ENCODE measurements around the gene FTSJ1. TPM values are rescaled to one million over a fixed set of nuclear protein-coding genes. Genes with fewer than 3 reads are reported as not detected.
A peak's percentile ranks its signal among the peaks of the same experiment; 100 is the strongest.
"Not testable (repeated sequence)": the region's sequence is repeated elsewhere in the genome, so short reads cannot be mapped to it uniquely, and the experiment has no call there.

Gene FTSJ1
- total RNA-seq, 1 experiment from 2014 or later = 22.9 TPM

GRCh38 chrX:48515842-48516241, 39.8 kb downstream of the FTSJ1 start:
- Histone ChIP-seq H3K4me2 (ENCODE audit: low read depth, low read length, poor library complexity, severe bottlenecking) (no peak overlapping the region), H3K9me3 (ENCODE audit: low read length) (no peaks in the 10 kb centered on the region), H2AFZ (ENCODE audit: low read length) (no peak overlapping the region), H3K27me3 (ENCODE audit: low read length) (no peaks in the 10 kb centered on the region), H3K36me3 (ENCODE audit: insufficient read depth, low read length) (no peaks in the 10 kb centered on the region), H3K9me2 (replicated peaks; ENCODE audit: insufficient read depth, low read length) (no peaks in the 10 kb centered on the region), H4K20me1 (ENCODE audit: insufficient read depth, low read depth, low read length) (no peaks in the 10 kb centered on the region), H3K4me3 (ENCODE audit: low read length) (no peak overlapping the region), H3K9ac (ENCODE audit: low read length) (no peak overlapping the region), H3K4me1 (ENCODE audit: low read length) (peaks cover 12% of the 10 kb centered on the region), H3K27ac (ENCODE audit: low read length) (no peak overlapping the region), H3K79me2 (ENCODE audit: low read length) (no peaks in the 10 kb centered on the region)
- no peak for DNase-seq

GRCh38 chrX:48516285-48516684, 40.3 kb downstream of the FTSJ1 start:
- Histone ChIP-seq H3K27me3 (ENCODE audit: low read length) (no peaks in the 10 kb centered on the region), H3K9me3 (ENCODE audit: low read length) (no peaks in the 10 kb centered on the region), H3K9me2 (replicated peaks; ENCODE audit: insufficient read depth, low read length) (no peaks in the 10 kb centered on the region), H3K4me3 (ENCODE audit: low read length) (no peak overlapping the region), H3K4me1 (ENCODE audit: low read length) (peaks cover 17% of the 10 kb centered on the region), H3K4me2 (ENCODE audit: low read depth, low read length, poor library complexity, severe bottlenecking) (no peak overlapping the region), H2AFZ (ENCODE audit: low read length) (no peak overlapping the region), H3K9ac (ENCODE audit: low read length) (no peak overlapping the region), H3K27ac (ENCODE audit: low read length) (no peak overlapping the region), H3K36me3 (ENCODE audit: insufficient read depth, low read length) (no peaks in the 10 kb centered on the region), H4K20me1 (ENCODE audit: insufficient read depth, low read depth, low read length) (no peaks in the 10 kb centered on the region), H3K79me2 (ENCODE audit: low read length) (no peaks in the 10 kb centered on the region)
- DNase-seq = no peak

DNA sequence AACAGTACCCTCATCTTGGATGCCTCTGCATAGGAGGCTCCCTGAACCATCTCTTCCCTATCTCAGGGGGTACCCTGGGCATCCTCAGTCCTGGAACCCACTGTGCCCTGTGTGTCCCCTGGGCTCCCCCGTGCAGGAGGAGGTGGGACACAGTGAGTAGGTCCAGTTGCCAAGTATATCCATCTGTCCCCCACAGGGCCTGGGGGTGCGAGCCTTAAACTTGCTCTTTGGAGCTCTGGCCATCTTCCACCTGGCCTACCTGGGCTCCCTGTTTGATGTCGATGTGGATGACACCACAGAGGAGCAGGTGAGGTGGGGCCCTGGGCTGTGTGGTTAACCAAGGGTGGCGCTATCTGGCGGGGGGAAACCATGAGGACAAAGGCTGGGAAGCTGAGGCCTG, 41.0 kb downstream of the FTSJ1 start:
- Histone ChIP-seq H3K9me3 (ENCODE audit: low read length) (no peaks in the 10 kb centered on the region), H2AFZ (ENCODE audit: low read length) (no peak overlapping the region), H3K27me3 (ENCODE audit: low read length) (no peaks in the 10 kb centered on the region), H3K27ac (ENCODE audit: low read length) (no peak overlapping the region), H3K9me2 (replicated peaks; ENCODE audit: insufficient read depth, low read length) (no peaks in the 10 kb centered on the region), H3K9ac (ENCODE audit: low read length) (no peak overlapping the region), H3K4me3 (ENCODE audit: low read length) (no peak overlapping the region), H4K20me1 (ENCODE audit: insufficient read depth, low read depth, low read length) (no peaks in the 10 kb centered on the region), H3K4me1 (ENCODE audit: low read length) (peaks cover 18% of the 10 kb centered on the region), H3K79me2 (ENCODE audit: low read length) (peaks cover under 1% of the 10 kb centered on the region), H3K4me2 (ENCODE audit: low read depth, low read length, poor library complexity, severe bottlenecking) (no peak overlapping the region), H3K36me3 (ENCODE audit: insufficient read depth, low read length) (no peaks in the 10 kb centered on the region)
- no peak for DNase-seq

- not testable (repeated sequence) for H3K4me3 ChIP-seq (ENCODE audit: low read length); H3K27me3 ChIP-seq (ENCODE audit: low read length); H3K9ac ChIP-seq (ENCODE audit: low read length); H3K9me2 ChIP-seq (replicated peaks; ENCODE audit: insufficient read depth, low read length); H3K27ac ChIP-seq (ENCODE audit: low read length); H3K36me3 ChIP-seq (ENCODE audit: insufficient read depth, low read length); DNase-seq; H3K4me2 ChIP-seq (ENCODE audit: low read depth, low read length, poor library complexity, severe bottlenecking); H3K9me3 ChIP-seq (ENCODE audit: low read length); H2AFZ ChIP-seq (ENCODE audit: low read length); H4K20me1 ChIP-seq (ENCODE audit: insufficient read depth, low read depth, low read length); H3K79me2 ChIP-seq (ENCODE audit: low read length)
- H3K4me1 ChIP-seq (ENCODE audit: low read length) = peaks cover 16% of the 10 kb centered on the region
These were observed 43.5 kb downstream of the FTSJ1 start for GRCh38 chrX:48519481-48519880.

DNA sequence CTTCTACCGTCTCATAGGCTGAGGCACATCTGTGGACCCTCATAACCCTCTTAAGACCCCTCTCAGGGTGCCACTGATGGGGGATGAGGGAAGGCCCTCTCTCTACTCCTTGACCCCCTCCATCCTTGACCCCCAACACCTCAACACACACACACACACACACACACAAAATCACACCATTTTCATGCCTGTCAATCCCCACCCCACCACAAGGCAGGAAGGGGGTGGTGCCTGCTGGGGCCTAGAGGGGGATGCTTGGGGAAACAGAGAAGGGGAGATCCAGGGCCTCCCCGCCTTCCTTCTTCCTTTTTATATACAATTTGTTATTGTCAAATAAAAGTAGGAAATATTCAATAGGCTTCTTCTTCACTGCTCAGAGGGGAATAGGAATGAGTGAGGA, 44.5 kb downstream of the FTSJ1 start:
- Histone ChIP-seq H3K9me2 (replicated peaks; ENCODE audit: insufficient read depth, low read length) (no peaks in the 10 kb centered on the region), H3K4me1 (ENCODE audit: low read length) (peaks cover 16% of the 10 kb centered on the region), H3K36me3 (ENCODE audit: insufficient read depth, low read length) (no peaks in the 10 kb centered on the region), H2AFZ (ENCODE audit: low read length) (no peak overlapping the region), H3K4me3 (ENCODE audit: low read length) (no peak overlapping the region), H3K27me3 (ENCODE audit: low read length) (no peaks in the 10 kb centered on the region), H3K27ac (ENCODE audit: low read length) (no peak overlapping the region), H3K9ac (ENCODE audit: low read length) (no peak overlapping the region; the same call in 1 of the 2 replicates), H3K4me2 (ENCODE audit: low read depth, low read length, poor library complexity, severe bottlenecking) (no peak overlapping the region), H3K9me3 (ENCODE audit: low read length) (no peaks in the 10 kb centered on the region), H3K79me2 (ENCODE audit: low read length) (peaks cover 10% of the 10 kb centered on the region), H4K20me1 (ENCODE audit: insufficient read depth, low read depth, low read length) (no peaks in the 10 kb centered on the region)
- no peak for DNase-seq

- no peak for DNase-seq
- peak overlapping the region; percentile 68 for H3K4me2 ChIP-seq (ENCODE audit: low read depth, low read length, poor library complexity, severe bottlenecking)
- peak overlapping the region; percentile 88; the same call in 1 of the 2 replicates for H3K4me3 ChIP-seq (ENCODE audit: low read length)
- no peaks in the 10 kb centered on the region for H4K20me1 ChIP-seq (ENCODE audit: insufficient read depth, low read depth, low read length)
- H3K9me3 ChIP-seq (ENCODE audit: low read length) = no peaks in the 10 kb centered on the region
- no peaks in the 10 kb centered on the region for H3K9me2 ChIP-seq (replicated peaks; ENCODE audit: insufficient read depth, low read length)
- no peaks in the 10 kb centered on the region for H3K36me3 ChIP-seq (ENCODE audit: insufficient read depth, low read length)
- H3K4me1 ChIP-seq (ENCODE audit: low read length) = peaks cover 16% of the 10 kb centered on the region
- H3K79me2 ChIP-seq (ENCODE audit: low read length) = peaks cover 10% of the 10 kb centered on the region
- H3K27ac ChIP-seq (ENCODE audit: low read length) = peak overlapping the region; percentile 24
- H3K27me3 ChIP-seq (ENCODE audit: low read length) = no peaks in the 10 kb centered on the region
- H2AFZ ChIP-seq (ENCODE audit: low read length) = peak overlapping the region; percentile 76
- peak overlapping the region; percentile 83 for H3K9ac ChIP-seq (ENCODE audit: low read length)
These were observed 45.0 kb downstream of the FTSJ1 start for GRCh38 chrX:48520976-48521352.

- H3K27me3 ChIP-seq (ENCODE audit: low read length) = no peaks in the 10 kb centered on the region
- peaks cover 16% of the 10 kb centered on the region for H3K4me1 ChIP-seq (ENCODE audit: low read length)
- H3K9me3 ChIP-seq (ENCODE audit: low read length) = no peaks in the 10 kb centered on the region
- no peaks in the 10 kb centered on the region for H3K9me2 ChIP-seq (replicated peaks; ENCODE audit: insufficient read depth, low read length)
- peaks cover 10% of the 10 kb centered on the region for H3K79me2 ChIP-seq (ENCODE audit: low read length)
- H3K4me2 ChIP-seq (ENCODE audit: low read depth, low read length, poor library complexity, severe bottlenecking) = peak within 1 kb of the TSS; percentile 68
- peak within 1 kb of the TSS; percentile 78 for H2AFZ ChIP-seq (ENCODE audit: low read length)
- H3K4me3 ChIP-seq (ENCODE audit: low read length) = peak within 1 kb of the TSS; percentile 88
- no peaks in the 10 kb centered on the region for H4K20me1 ChIP-seq (ENCODE audit: insufficient read depth, low read depth, low read length)
- peak within 1 kb of the TSS; percentile 83 for H3K9ac ChIP-seq (ENCODE audit: low read length)
- peak within 1 kb of the TSS; percentile 30 for H3K27ac ChIP-seq (ENCODE audit: low read length)
- no peaks in the 10 kb centered on the region for H3K36me3 ChIP-seq (ENCODE audit: insufficient read depth, low read length)
- DNase-seq = peak; percentile 96
These were observed 45.6 kb downstream of the FTSJ1 start, which contains the start of gene EBP for GRCh38 chrX:48521353-48522243. Gene EBP, plus strand, starts transcription at chrX:48521808. Its CDS starts 1,964 bp downstream, at chrX:48523772.

GRCh38 chrX:48522291-48522690, 46.3 kb downstream of the FTSJ1 start:
- H2AFZ ChIP-seq (ENCODE audit: low read length) = peak overlapping the region; percentile 78; the same call in 1 of the 2 replicates
- H4K20me1 ChIP-seq (ENCODE audit: insufficient read depth, low read depth, low read length) = no peaks in the 10 kb centered on the region
- H3K79me2 ChIP-seq (ENCODE audit: low read length) = peaks cover 10% of the 10 kb centered on the region
- H3K36me3 ChIP-seq (ENCODE audit: insufficient read depth, low read length) = no peaks in the 10 kb centered on the region
- peak overlapping the region; percentile 68 for H3K4me2 ChIP-seq (ENCODE audit: low read depth, low read length, poor library complexity, severe bottlenecking)
- peak overlapping the region; percentile 30; the same call in 1 of the 2 replicates for H3K27ac ChIP-seq (ENCODE audit: low read length)
- H3K4me3 ChIP-seq (ENCODE audit: low read length) = peak overlapping the region; percentile 88
- no peaks in the 10 kb centered on the region for H3K9me3 ChIP-seq (ENCODE audit: low read length)
- H3K27me3 ChIP-seq (ENCODE audit: low read length) = no peaks in the 10 kb centered on the region
- H3K9me2 ChIP-seq (replicated peaks; ENCODE audit: insufficient read depth, low read length) = no peaks in the 10 kb centered on the region
- H3K4me1 ChIP-seq (ENCODE audit: low read length) = peaks cover 16% of the 10 kb centered on the region
- peak overlapping the region; percentile 83 for H3K9ac ChIP-seq (ENCODE audit: low read length)
- no peak for DNase-seq

All from Karpas-422 (cell line).